K562 (cell line): Measurements from ENCODE around the gene ZNF148. TPM values are rescaled to one million over a fixed set of nuclear protein-coding genes. Genes with fewer than 3 reads are reported as not detected.
A peak's percentile ranks its signal among the peaks of the same experiment; 100 is the strongest.

Experiments
- ATAC-seq: fragments of 200-7000 bp; cut with Tn5 transposase; 3 replicates; pipeline ENCODE4 v1.9.1; 2020; ENCODE audit warnings: moderate library complexity
- Bru-seq: library from RNA; stranded (reverse); fragments of 400-500 nt; gene quantifications from one replicate; lab custom pipeline; 2021; lab: Mats Ljungman, UMichigan
- BruChase-seq, 2 experiments: library from RNA; stranded (reverse); fragments of 400-500 nt; gene quantifications; one replicate each; lab custom pipeline; 2021; lab: Mats Ljungman, UMichigan
- BruUV-seq: library from RNA; stranded (reverse); fragments of 400-500 nt; replicated peaks from 2 replicates; lab custom pipeline; 2021; lab: Mats Ljungman, UMichigan
- CTCF ChIA-PET: fragments of 300-600 bp; formaldehyde crosslinking; extraction: SDS; loops from one replicate; lab custom pipeline; 2021; ENCODE audit warnings: low intra/inter-chr PET ratio; lab: Yijun Ruan, JAX
- POLR2A ChIA-PET: fragments of 300-600, 350-650 bp; sonication (Branson Sonifier 250); formaldehyde crosslinking; extraction: SDS; loops from one replicate; lab custom pipeline; 2021; ENCODE audit warnings: antibody characterized with exemption, inconsistent platforms; lab: Yijun Ruan, JAX
- DNase-seq, 4 experiments: peaks; one replicate each; pipeline versions ENCODE4 v3.0.0 to v3.0.0-alpha.2; 2011 to 2018; ENCODE audit warnings: low spot score in 3 of 4, mixed read lengths in 3 of 4; ENCODE audit errors: extremely low read depth in 1 of 4
- FAIRE-seq: peaks from 2 replicates; lab custom pipeline; 2011; peaks lifted over from hg19 to GRCh38; lab: Jason Lieb, UNC
- H2AFZ ChIP-seq: 2 replicates; pipeline ENCODE4 v1.6.0; 2011; ENCODE audit warnings: low read depth, low read length, control low read depth, inconsistent platforms
- H3K27ac ChIP-seq: fragments of 200-600 bp; 3 replicates; pipeline ENCODE4 v1.8.0; 2011; ENCODE audit warnings: low read depth, mild to moderate bottlenecking, control low read depth, inconsistent platforms, low read length, moderate library complexity, mixed read lengths; ENCODE audit errors: extremely low read depth
- H3K27me3 ChIP-seq, 2 experiments: fragments of 300-600 bp in 1 of 2; 2 replicates in 1 of 2; 3 replicates in 1 of 2; pipeline versions ENCODE4 v1.6.0 to v1.8.0; 2011; ENCODE audit warnings: inconsistent platforms in 2 of 2, low read length in 2 of 2, mild to moderate bottlenecking in 1 of 2, mixed read lengths in 1 of 2, moderate library complexity in 1 of 2; ENCODE audit not compliant: control insufficient read depth in 2 of 2, insufficient read depth in 2 of 2
- H3K36me3 ChIP-seq: fragments of 300-600 bp; 3 replicates; pipeline ENCODE4 v1.8.0; 2011; ENCODE audit warnings: mild to moderate bottlenecking, low read length, inconsistent platforms; ENCODE audit not compliant: control insufficient read depth, insufficient read depth
- H3K4me1 ChIP-seq, 2 experiments: fragments of 200-600 bp in 1 of 2; replicated peaks in 1 of 2; 2 replicates in 1 of 2; 3 replicates in 1 of 2; pipeline versions ENCODE4 v1.5.1 to v1.8.0; 2011; ENCODE audit warnings: inconsistent platforms in 2 of 2, low read length in 2 of 2, mild to moderate bottlenecking in 1 of 2, mixed read lengths in 1 of 2, moderate library complexity in 1 of 2; ENCODE audit not compliant: control insufficient read depth in 2 of 2, insufficient read depth in 2 of 2
- H3K4me2 ChIP-seq: 2 replicates; pipeline ENCODE4 v1.6.1; 2011; ENCODE audit warnings: low read length, control low read depth, inconsistent platforms, mixed read lengths; ENCODE audit not compliant: insufficient read depth
- H3K4me3 ChIP-seq: fragments of 200-600 bp; sonication (generic), shearing (Covaris generic); 2 replicates; pipeline ENCODE4 v1.5.1; 2016; ENCODE audit warnings: control low read depth, inconsistent platforms
- H3K79me2 ChIP-seq: fragments of 200-600 bp; 3 replicates; pipeline ENCODE4 v1.8.0; 2011; ENCODE audit warnings: low read length, inconsistent platforms; ENCODE audit not compliant: control insufficient read depth, insufficient read depth
- H3K9ac ChIP-seq, 2 experiments: 2 replicates each; pipeline versions ENCODE4 v1.6.0 to v1.6.1; 2011; ENCODE audit warnings: low read depth in 2 of 2, low read length in 2 of 2, control low read depth in 1 of 2, inconsistent platforms in 1 of 2, mild to moderate bottlenecking in 1 of 2, mixed read lengths in 1 of 2; ENCODE audit not compliant: insufficient read depth in 1 of 2
- H3K9me1 ChIP-seq: one replicate; pipeline ENCODE4 v1.6.0; 2011; ENCODE audit warnings: inconsistent platforms, mild to moderate bottlenecking, low read length, moderate library complexity; ENCODE audit not compliant: control insufficient read depth, insufficient read depth
- H3K9me3 ChIP-seq: replicated peaks from 2 replicates; pipeline ENCODE4 v1.5.1; 2011; ENCODE audit warnings: low read depth, low read length, inconsistent platforms; ENCODE audit not compliant: control insufficient read depth, insufficient read depth
- H4K20me1 ChIP-seq: replicated peaks from 2 replicates; pipeline ENCODE4 v1.6.1; 2011; ENCODE audit warnings: low read length, inconsistent platforms, mixed read lengths; ENCODE audit not compliant: control insufficient read depth, insufficient read depth
- ARHGAP35 ChIP-seq: fragments of 450-650 bp; IDR thresholded peaks from 2 replicates; pipeline ENCODE4 v1.6.1; 2018; ENCODE audit not compliant: partially characterized antibody
- ELF1 ChIP-seq: fragments of 200-800 bp; sonication (Bioruptor generic); IDR thresholded peaks from 2 replicates; pipeline ENCODE4 v1.6.1; 2016; ENCODE audit warnings: missing genetic modification characterization, missing compliant biosample characterization
- KDM1A ChIP-seq, 2 experiments: fragments of 450-650 bp; IDR thresholded peaks; 2 replicates each; pipeline ENCODE4 v1.6.1; 2016; ENCODE audit warnings: mild to moderate bottlenecking in 2 of 2
- NELFE ChIP-seq: IDR thresholded peaks from 2 replicates; pipeline ENCODE4 v1.6.1; 2011; ENCODE audit warnings: mild to moderate bottlenecking; ENCODE audit not compliant: insufficient read depth, insufficient read length
- SMARCA4 ChIP-seq: fragments of 450-650 bp; IDR thresholded peaks from 2 replicates; pipeline ENCODE4 v1.6.1; 2016
- TBP ChIP-seq: optimal IDR thresholded peaks from 2 replicates; pipeline ENCODE3; 2011; ENCODE audit warnings: low read depth, low read length, improper control_type of control experiment
- TFAP4 ChIP-seq: sonication (generic); formaldehyde crosslinking; IDR thresholded peaks from 2 replicates; pipeline ENCODE4 v1.8.0; 2022; ENCODE audit warnings: missing genetic modification reagents, mild to moderate bottlenecking, moderate library complexity, borderline replicate concordance
- ZNF253 ChIP-seq: fragments of 250-450 bp; sonication (Bioruptor Pico); conservative IDR thresholded peaks from 2 replicates; pipeline ENCODE4 v1.6.1; 2021; ENCODE audit warnings: mild to moderate bottlenecking
- ZNF518B ChIP-seq: fragments of 250-450 bp; sonication (Bioruptor Pico); IDR thresholded peaks from 2 replicates; pipeline ENCODE4 v1.5.0; 2021; ENCODE audit warnings: mild to moderate bottlenecking, moderate library complexity
- WGBS: fragments of 100-300 bp; shearing (Covaris generic); methylation state at CpG from one replicate; pipeline ENCODE4 v1.1.6; 2016; ENCODE audit warnings: low coverage, mixed read lengths; ENCODE audit not compliant: insufficient coverage; ENCODE audit errors: missing lambda C conversion rate; 5-methylcytosine and 5-hydroxymethylcytosine counted together
- in situ Hi-C: fragments of 300-500 bp; cut with MboI; formaldehyde crosslinking; loops from 4 replicates; pipeline ENCODE4 v1.15.0; 2018; ENCODE audit warnings: inconsistent platforms, mixed read lengths
- intact Hi-C: fragments of 100-400 bp; cut with micrococcal nuclease; formaldehyde crosslinking; loops from 2 replicates; pipeline ENCODE4 v1.14.2; 2022
- long read RNA-seq, 3 experiments: library from polyadenylated mRNA in 2 of 3; library from RNA in 1 of 3; unstranded in 2 of 3; stranded (forward) in 1 of 3; transcript quantifications; one replicate each; pipeline ENCODE4 v2.0.0, GENCODE V29; 2019 to 2022
- polyA minus RNA-seq, 3 experiments: library from RNA; depleted of rRNA, polyadenylated mRNA; stranded (reverse); fragments of >200 nt; gene quantifications; 2 replicates each; pipeline ENCODE4 v1.2.3, GENCODE V29; 2011
- polyA plus RNA-seq, 8 experiments: library from polyadenylated mRNA; depleted of rRNA in 4 of 8; stranded (reverse) in 5 of 8; unstranded in 3 of 8; fragments of >200 nt; fragmentation: Nextera tagmentation in 2 of 8; fragmentation: Illumina TruSeq in 1 of 8; extraction: Ambion mirVana in 2 of 8; extraction: Trizol in 1 of 8; gene quantifications; 2 replicates each; pipeline versions ENCODE4 v1.2.1 to v1.2.3, GENCODE V29; 2011 to 2014; ENCODE audit warnings: inconsistent platforms in 1 of 8, missing spikeins in 1 of 8
- total RNA-seq, 7 experiments: library from RNA; depleted of rRNA in 6 of 7; stranded (reverse); fragments of >200 nt in 6 of 7; fragmentation: Illumina TruSeq in 2 of 7; extraction: Trizol in 2 of 7; gene quantifications; 2 replicates each; pipeline versions ENCODE4 v1.2.1 to v1.2.3, GENCODE V29; 2011 to 2021; ENCODE audit warnings: low replicate concordance in 1 of 7

Gene ZNF148
- total RNA-seq (2011; cell fraction: chromatin; rRNA removed; ENCODE audit: low replicate concordance) = 12.5 and 32.0 TPM in 2 replicates
- 3.2 and 3.8 TPM in 2 replicates for total RNA-seq (2011; cell fraction: nucleolus; rRNA removed)
- total RNA-seq (2011; cell fraction: nucleoplasm; rRNA removed) = 7.4 and 10.6 TPM in 2 replicates
- total RNA-seq (2014; rRNA removed) = 6.9 and 7.3 TPM in 2 replicates
- total RNA-seq (2014; rRNA removed; fragmentation: Illumina TruSeq; extraction: Trizol) = 15.1 and 18.1 TPM in 2 replicates
- total RNA-seq (2015; rRNA removed; fragmentation: Illumina TruSeq; extraction: Trizol) = 14.3 and 14.4 TPM in 2 replicates
- total RNA-seq (2021) = 13.7 and 14.1 TPM in 2 replicates
- 9.4 and 10.8 TPM in 2 replicates for polyA plus RNA-seq (2011; rRNA removed)
- polyA plus RNA-seq (2011; cell fraction: cytosol; rRNA removed) = 2.5 and 3.8 TPM in 2 replicates
- polyA plus RNA-seq (2011; cell fraction: nucleus; rRNA removed) = 5.9 and 8.5 TPM in 2 replicates
- polyA plus RNA-seq (2012) = 4.4 and 7.1 TPM in 2 replicates
- 7.5 and 8.3 TPM in 2 replicates for polyA plus RNA-seq (2014; fragmentation: Illumina TruSeq; extraction: Trizol)
- polyA plus RNA-seq (2014; fragmentation: Nextera tagmentation; extraction: Ambion mirVana) = 1 to 10 TPM; 2.7 to 3.8 TPM
- polyA plus RNA-seq (2014; rRNA removed) = 2.3 and 3.2 TPM in 2 replicates
- 89.5 and 123 TPM in 2 replicates for polyA minus RNA-seq (2011; rRNA and poly(A)+ RNA removed)
- polyA minus RNA-seq (2011; cell fraction: cytosol; rRNA and poly(A)+ RNA removed) = 15.6 and 16.4 TPM in 2 replicates
- polyA minus RNA-seq (2011; cell fraction: nucleus; rRNA and poly(A)+ RNA removed) = 8.2 and 16.4 TPM in 2 replicates
- Bru-seq, nascent RNA = percentile 75 among the genes with signal in this experiment
- percentile 83 among the genes with signal in this experiment for BruChase-seq, experiment 1, labeled RNA remaining after a 2-hour chase
- BruChase-seq, experiment 2, labeled RNA remaining after a 6-hour chase = percentile 84 among the genes with signal in this experiment
- long read RNA-seq, experiment 1, full-length matches to known transcripts = 13 of 23 reads
- long read RNA-seq, experiment 1, partial matches to known transcripts = 2 of 23 reads
- long read RNA-seq, experiment 1, other reads (novel, unspliced or antisense) = 8 of 23 reads
- long read RNA-seq, experiment 2, partial matches to known transcripts = 0 of 7 reads
- long read RNA-seq, experiment 2, other reads (novel, unspliced or antisense) = 7 of 7 reads
- long read RNA-seq, experiment 3, full-length matches to known transcripts = 3 of 4 reads
- long read RNA-seq, experiment 3, partial matches to known transcripts = 1 of 4 reads
- long read RNA-seq, experiment 3, other reads (novel, unspliced or antisense) = 0 of 4 reads

- H3K4me1 ChIP-seq = peaks cover 0 to 6% of the 10 kb centered on the region in 2 experiments; a peak in 3 of 5 replicates
- POLR2A ChIA-PET = interaction anchor here (0.8 to 1.4 kb wide), 5 partner anchors 11 to 26 kb away, joined by 3 to 6 read pairs (median 3); no protein-coding TSS in a partner anchor
- H3K27ac ChIP-seq = peak within 1 kb of the TSS; percentile 86
- WGBS = 0% methylated on average over 25 of the region's 69 CpGs
- peak; percentile 79 to 91 (median 80) for DNase-seq
- peak within 1 kb of the TSS; percentile 89 for H2AFZ ChIP-seq
- H3K27me3 ChIP-seq = no peaks in the 10 kb centered on the region
- no peaks in the 10 kb centered on the region for H3K36me3 ChIP-seq
- BruUV-seq = TSS peak; percentile 84
- peak; percentile 82 for FAIRE-seq
- H3K9ac ChIP-seq = peak within 1 kb of the TSS; percentile 97
- in situ Hi-C loops = no loop called here
- peak within 1 kb of the TSS; percentile 94 for H3K4me2 ChIP-seq
- CTCF ChIA-PET = no interaction called here
- peak; percentile 93 for ATAC-seq
- H3K4me3 ChIP-seq = peak within 1 kb of the TSS; percentile 85
- H3K79me2 ChIP-seq = peaks cover 56% of the 10 kb centered on the region
- H3K9me1 ChIP-seq = no peaks in the 10 kb centered on the region
- intact Hi-C loops = no loop called here
- no peaks in the 10 kb centered on the region for H4K20me1 ChIP-seq
- H3K9me3 ChIP-seq = no peaks in the 10 kb centered on the region
- TF ChIP-seq ZNF253 (CRISPR knock-in tag) (no peak), TFAP4 (CRISPR knock-in tag) (peak; percentile 74), KDM1A (IDR thresholded peaks at IDR 0.05) (peak in 1 of 2 experiments; percentile 92; a peak in 2 of 4 replicates), ZNF518B (CRISPR knock-in tag) (no peak), ELF1 (tag) (peak; percentile 90), TBP (peak; percentile 86), ARHGAP35 (no peak), NELFE (no peak), SMARCA4 (no peak)
Observed at GRCh38 chr3:125374996-125375941, at the start of gene ZNF148. TSS of gene ZNF148 (minus strand) at chr3:125375325. CDS start at chr3:125313640, 61,685 bp downstream.
